Pancreas (tissue), 10 donors: Measurements from ENCODE around the gene PTEN. TPM values are rescaled to one million over a fixed set of nuclear protein-coding genes. Genes with fewer than 3 reads are reported as not detected.
"Not testable (repeated sequence)": the region's sequence is repeated elsewhere in the genome, so short reads cannot be mapped to it uniquely, and the experiment has no call there.

Experiments used
- ATAC-seq, 4 donors: fragments of 200-7000 bp; cut with Tn5 transposase; one replicate each; pipeline versions ENCODE4 v1.8.0 to v1.9.1; 2020; ENCODE audit warnings: mild to moderate bottlenecking in 4 of 4, moderate library complexity in 4 of 4
- DNase-seq, 6 donors: peaks; one replicate each; pipeline ENCODE4 v3.0.0-alpha.2; 2020
- FAIRE-seq: peaks from 2 replicates; lab custom pipeline; 2012; peaks lifted over from hg19 to GRCh38; lab: Jason Lieb, UNC
- H3K27ac ChIP-seq, 4 donors: fragments of 200-600 bp; sonication (generic); 1 replicate in 3 of 4; 2 replicates in 1 of 4; pipeline versions ENCODE4 v1.5.0 to v1.8.0; 2020
- H3K27me3 ChIP-seq, 4 donors: fragments of 200-600 bp; one replicate each; pipeline ENCODE4 v1.8.0; 2021
- H3K36me3 ChIP-seq, 3 donors: fragments of 200-600 bp; sonication (generic) in 1 of 3; one replicate each; pipeline versions ENCODE4 v1.5.0 to v1.8.0; 2020 to 2021
- H3K4me1 ChIP-seq, 3 donors: fragments of 200-600 bp; one replicate each; pipeline ENCODE4 v1.8.0; 2021
- H3K4me3 ChIP-seq, 4 donors: fragments of 200-600 bp; sonication (generic) in 2 of 4; one replicate each; pipeline versions ENCODE4 v1.5.0 to v1.8.0; 2020 to 2021
- H3K9me3 ChIP-seq, 4 donors: fragments of 200-600 bp; one replicate each; pipeline ENCODE4 v1.8.0; 2021
- CTCF ChIP-seq, 4 donors: fragments of 200-600 bp; sonication (generic) in 3 of 4; IDR thresholded peaks; one replicate each; pipeline versions ENCODE4 v1.5.0 to v1.8.0; 2021; ENCODE audit warnings: antibody characterized with exemption in 4 of 4
- WGBS, 2 donors: extraction: QIAGEN DNeasy Blood & Tissue Kit; methylation state at CpG; one replicate each; pipeline ENCODE4 v1.1.7; 2013; 5-methylcytosine and 5-hydroxymethylcytosine counted together
- intact Hi-C, 3 donors: fragments of 100-400 bp; cut with DNase I; formaldehyde crosslinking; loops; one replicate each; pipeline versions ENCODE4 v1.11.1 to v1.14.2; 2022
- polyA plus RNA-seq, 2 donors: library from polyadenylated mRNA; stranded (reverse); fragments of 200-250 nt; gene quantifications; one replicate each; pipeline ENCODE4 v1.2.3, GENCODE V29; 2013
- total RNA-seq, 6 donors: library from RNA; stranded (reverse); fragmentation: NEBNext Ultra II Directional in 4 of 6; extraction: Animal tissue kit (Norgen Biotek cat#: 25700) in 4 of 6; gene quantifications; one replicate each; pipeline versions ENCODE4 v1.2.1 to v1.2.4, GENCODE V29; 2021 to 2023
- donor health status: healthy with polysubstance abuse.
- donor health status: DM: no; HTN: no; CAD: no; lungs with moderate emphysema.
- donor health status: DM: no; HTN: no; CAD: no.
- donor health status: control.
- donor health status: control.
- donor health status: Bipolar disorder and iron deficiency.
- donor health status: DM: yes; HTN: yes; CAD: no.
- donor health status: DM: no; HTN: no; CAD: no.
- donor health status: DM: no; HTN: no; CAD: no.
- donor health status: DM: yes; HTN: yes; CAD: no.

The PTEN gene
- total and polyA plus RNA-seq, 8 donors, result 19.2 to 64.1 (median 40.4) TPM

- FAIRE-seq (no peak), DNase-seq (no peak), ATAC-seq (no peak)
- no peak for TF ChIP-seq CTCF (IDR thresholded peaks at IDR 0.05)
- H3K4me1 ChIP-seq, result peaks cover 21 to 37% (median 23%) of the 10 kb centered on the region in 3 donors
- no peaks in the 10 kb centered on the region for H3K36me3 ChIP-seq
- 2% methylated on average over 1 of the region's 1 CpG for WGBS, 2 donors
- H3K27me3 ChIP-seq, result no peaks in the 10 kb centered on the region
- no peaks in the 10 kb centered on the region for H3K9me3 ChIP-seq
- H3K4me3 ChIP-seq, result peak overlapping the region in 3 of 4 donors; percentile 0 to 94 (median 88)
- intact Hi-C loops, result no loop called here
- H3K27ac ChIP-seq, result peak overlapping the region in 2 of 4 donors; percentile 98
These were observed 4.9 kb downstream of the PTEN start for GRCh38 chr10:87868277-87868676.

- DNase-seq, result peak in 1 of 6 donors; percentile 27
- ATAC-seq, FAIRE-seq, intact Hi-C loops, H3K36me3 ChIP-seq, H3K9me3 ChIP-seq, H3K27me3 ChIP-seq: not testable (repeated sequence)
- 90 to 96% methylated on average over 8 to 9 of the region's 9 CpGs for WGBS, 2 donors
- Histone ChIP-seq H3K27ac (peak overlapping the region in 1 of 4 donors; percentile 98), H3K4me1 (peaks cover 21 to 43% (median 25%) of the 10 kb centered on the region in 3 donors), H3K4me3 (peak overlapping the region in 2 of 4 donors; percentile 88 to 94)
These were observed 5.7 kb downstream of the PTEN start for GRCh38 chr10:87869139-87869538.

- Histone ChIP-seq H3K27ac (no peak overlapping the region), H3K27me3 (no peaks in the 10 kb centered on the region), H3K4me3 (peak overlapping the region in 2 of 4 donors; percentile 88 to 94), H3K9me3 (no peaks in the 10 kb centered on the region), H3K4me1 (peaks cover 26 to 50% (median 29%) of the 10 kb centered on the region in 3 donors), H3K36me3 (no peaks in the 10 kb centered on the region)
- no peak for ATAC-seq
- DNase-seq, result no peak
- no peak for TF ChIP-seq CTCF (IDR thresholded peaks at IDR 0.05)
- WGBS, 2 donors, result 50 to 54% methylated on average over 3 of the region's 3 CpGs
- intact Hi-C loops, result no loop called here
- FAIRE-seq, result no peak
These were observed 6.5 kb downstream of the PTEN start for GRCh38 chr10:87869773-87870551.

- FAIRE-seq (no peak), ATAC-seq (no peak), DNase-seq (peak in 1 of 6 donors; percentile 35)
- H3K4me1 ChIP-seq, result peaks cover 43 to 68% (median 43%) of the 10 kb centered on the region in 3 donors
- no peak overlapping the region for H3K27ac ChIP-seq
- intact Hi-C loops, result no loop called here
- no peaks in the 10 kb centered on the region for H3K36me3 ChIP-seq
- H3K9me3 ChIP-seq, result no peaks in the 10 kb centered on the region
- H3K4me3 ChIP-seq, result no peak overlapping the region
- no peaks in the 10 kb centered on the region for H3K27me3 ChIP-seq
- TF ChIP-seq CTCF (IDR thresholded peaks at IDR 0.05), result no peak
- 94 to 95% methylated on average over 6 of the region's 6 CpGs for WGBS, 2 donors
These were observed 9.4 kb downstream of the PTEN start for GRCh38 chr10:87872828-87873227.

GRCh38 chr10:87873656-87874055 is 10.2 kb downstream of the PTEN start:
- intact Hi-C loops, result no loop called here
- FAIRE-seq (peak; percentile 61), ATAC-seq (no peak), DNase-seq (no peak)
- Histone ChIP-seq H3K9me3 (no peaks in the 10 kb centered on the region), H3K36me3 (no peaks in the 10 kb centered on the region), H3K4me1 (peaks cover 43 to 66% (median 43%) of the 10 kb centered on the region in 3 donors), H3K27me3 (no peaks in the 10 kb centered on the region), H3K27ac (no peak overlapping the region), H3K4me3 (no peak overlapping the region)
- no peak for TF ChIP-seq CTCF (IDR thresholded peaks at IDR 0.05)
- 88 to 89% methylated on average over 2 of the region's 2 CpGs for WGBS, 2 donors
